SK-N-SH (cell line): ENCODE results near the gene TMEM170A.

Experiments used
- EZH2phosphoT487 ChIP-seq: fragments of 200-600 bp; sonication (generic); IDR thresholded peaks from 2 replicates; pipeline ENCODE4 v1.6.1; 2017; ENCODE audit warnings: low read depth, mixed run types, mild to moderate bottlenecking, antibody characterized with exemption, moderate library complexity, borderline replicate concordance
- GABPA ChIP-seq: IDR thresholded peaks from 2 replicates; pipeline ENCODE4 v1.4.0; 2012; ENCODE audit warnings: low read depth, mild to moderate bottlenecking
- JUND ChIP-seq: IDR thresholded peaks from 2 replicates; pipeline ENCODE4 v1.4.0; 2012
- MXI1 ChIP-seq: IDR thresholded peaks from 2 replicates; pipeline ENCODE4 v1.6.1; 2012; ENCODE audit warnings: mild to moderate bottlenecking, low read depth, low read length, improper control_type of control experiment
- YY1 ChIP-seq: IDR thresholded peaks from 2 replicates; pipeline ENCODE4 v1.4.0; 2012; ENCODE audit warnings: low read depth, mild to moderate bottlenecking
- TF ChIP-seq, protein P1 (sequence below): fragments of 200-600 bp; sonication (generic); IDR thresholded peaks from 2 replicates; pipeline ENCODE4 v1.6.1; 2017; ENCODE audit warnings: antibody characterized with exemption, mild to moderate bottlenecking, moderate library complexity
- TF ChIP-seq, protein P2 (sequence below): IDR thresholded peaks from 2 replicates; pipeline ENCODE4 v1.4.0; 2012; ENCODE audit warnings: low read depth
- TF ChIP-seq, protein P3 (sequence below): IDR thresholded peaks from 2 replicates; pipeline ENCODE4 v1.6.1; 2012; ENCODE audit warnings: mild to moderate bottlenecking, low read depth, low read length, moderate library complexity
- TF ChIP-seq, protein P4 (sequence below): fragments of 150-350 bp; IDR thresholded peaks from 2 replicates; pipeline ENCODE4 v1.6.1; 2017; ENCODE audit warnings: antibody characterized with exemption, low read length, low read depth, borderline replicate concordance

GRCh38 chr16:75460446-75460845 is 4.0 kb downstream of the TMEM170A start:
- TF ChIP-seq, protein P1, sequence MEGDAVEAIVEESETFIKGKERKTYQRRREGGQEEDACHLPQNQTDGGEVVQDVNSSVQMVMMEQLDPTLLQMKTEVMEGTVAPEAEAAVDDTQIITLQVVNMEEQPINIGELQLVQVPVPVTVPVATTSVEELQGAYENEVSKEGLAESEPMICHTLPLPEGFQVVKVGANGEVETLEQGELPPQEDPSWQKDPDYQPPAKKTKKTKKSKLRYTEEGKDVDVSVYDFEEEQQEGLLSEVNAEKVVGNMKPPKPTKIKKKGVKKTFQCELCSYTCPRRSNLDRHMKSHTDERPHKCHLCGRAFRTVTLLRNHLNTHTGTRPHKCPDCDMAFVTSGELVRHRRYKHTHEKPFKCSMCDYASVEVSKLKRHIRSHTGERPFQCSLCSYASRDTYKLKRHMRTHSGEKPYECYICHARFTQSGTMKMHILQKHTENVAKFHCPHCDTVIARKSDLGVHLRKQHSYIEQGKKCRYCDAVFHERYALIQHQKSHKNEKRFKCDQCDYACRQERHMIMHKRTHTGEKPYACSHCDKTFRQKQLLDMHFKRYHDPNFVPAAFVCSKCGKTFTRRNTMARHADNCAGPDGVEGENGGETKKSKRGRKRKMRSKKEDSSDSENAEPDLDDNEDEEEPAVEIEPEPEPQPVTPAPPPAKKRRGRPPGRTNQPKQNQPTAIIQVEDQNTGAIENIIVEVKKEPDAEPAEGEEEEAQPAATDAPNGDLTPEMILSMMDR: no peak
- TF ChIP-seq, protein P2, sequence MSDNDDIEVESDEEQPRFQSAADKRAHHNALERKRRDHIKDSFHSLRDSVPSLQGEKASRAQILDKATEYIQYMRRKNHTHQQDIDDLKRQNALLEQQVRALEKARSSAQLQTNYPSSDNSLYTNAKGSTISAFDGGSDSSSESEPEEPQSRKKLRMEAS: no peak
- TF ChIP-seq, protein P3, sequence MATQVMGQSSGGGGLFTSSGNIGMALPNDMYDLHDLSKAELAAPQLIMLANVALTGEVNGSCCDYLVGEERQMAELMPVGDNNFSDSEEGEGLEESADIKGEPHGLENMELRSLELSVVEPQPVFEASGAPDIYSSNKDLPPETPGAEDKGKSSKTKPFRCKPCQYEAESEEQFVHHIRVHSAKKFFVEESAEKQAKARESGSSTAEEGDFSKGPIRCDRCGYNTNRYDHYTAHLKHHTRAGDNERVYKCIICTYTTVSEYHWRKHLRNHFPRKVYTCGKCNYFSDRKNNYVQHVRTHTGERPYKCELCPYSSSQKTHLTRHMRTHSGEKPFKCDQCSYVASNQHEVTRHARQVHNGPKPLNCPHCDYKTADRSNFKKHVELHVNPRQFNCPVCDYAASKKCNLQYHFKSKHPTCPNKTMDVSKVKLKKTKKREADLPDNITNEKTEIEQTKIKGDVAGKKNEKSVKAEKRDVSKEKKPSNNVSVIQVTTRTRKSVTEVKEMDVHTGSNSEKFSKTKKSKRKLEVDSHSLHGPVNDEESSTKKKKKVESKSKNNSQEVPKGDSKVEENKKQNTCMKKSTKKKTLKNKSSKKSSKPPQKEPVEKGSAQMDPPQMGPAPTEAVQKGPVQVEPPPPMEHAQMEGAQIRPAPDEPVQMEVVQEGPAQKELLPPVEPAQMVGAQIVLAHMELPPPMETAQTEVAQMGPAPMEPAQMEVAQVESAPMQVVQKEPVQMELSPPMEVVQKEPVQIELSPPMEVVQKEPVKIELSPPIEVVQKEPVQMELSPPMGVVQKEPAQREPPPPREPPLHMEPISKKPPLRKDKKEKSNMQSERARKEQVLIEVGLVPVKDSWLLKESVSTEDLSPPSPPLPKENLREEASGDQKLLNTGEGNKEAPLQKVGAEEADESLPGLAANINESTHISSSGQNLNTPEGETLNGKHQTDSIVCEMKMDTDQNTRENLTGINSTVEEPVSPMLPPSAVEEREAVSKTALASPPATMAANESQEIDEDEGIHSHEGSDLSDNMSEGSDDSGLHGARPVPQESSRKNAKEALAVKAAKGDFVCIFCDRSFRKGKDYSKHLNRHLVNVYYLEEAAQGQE: no peak
- TF ChIP-seq YY1 (no peak), EZH2phosphoT487 (no peak), GABPA (no peak), MXI1 (no peak), JUND (no peak)
- TF ChIP-seq, protein P4, sequence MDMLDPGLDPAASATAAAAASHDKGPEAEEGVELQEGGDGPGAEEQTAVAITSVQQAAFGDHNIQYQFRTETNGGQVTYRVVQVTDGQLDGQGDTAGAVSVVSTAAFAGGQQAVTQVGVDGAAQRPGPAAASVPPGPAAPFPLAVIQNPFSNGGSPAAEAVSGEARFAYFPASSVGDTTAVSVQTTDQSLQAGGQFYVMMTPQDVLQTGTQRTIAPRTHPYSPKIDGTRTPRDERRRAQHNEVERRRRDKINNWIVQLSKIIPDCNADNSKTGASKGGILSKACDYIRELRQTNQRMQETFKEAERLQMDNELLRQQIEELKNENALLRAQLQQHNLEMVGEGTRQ: no peak
